Ishikawa (cell line): ENCODE measurements around the gene RTL9.

Experiments used
- CEBPB ChIP-seq: IDR thresholded peaks from 2 replicates; pipeline ENCODE4 v1.6.1; 2012
- CREB1 ChIP-seq: IDR thresholded peaks from 2 replicates; pipeline ENCODE4 v1.6.1; 2012; ENCODE audit warnings: low read depth
- EGR1 ChIP-seq: IDR thresholded peaks from 2 replicates; pipeline ENCODE4 v1.6.1; 2012
- EP300 ChIP-seq: IDR thresholded peaks from 2 replicates; pipeline ENCODE4 v1.6.1; 2012; ENCODE audit warnings: borderline replicate concordance
- FOXM1 ChIP-seq: IDR thresholded peaks from 2 replicates; pipeline ENCODE4 v1.6.1; 2012; ENCODE audit warnings: low read depth, borderline replicate concordance
- MAX ChIP-seq: IDR thresholded peaks from 2 replicates; pipeline ENCODE4 v1.6.1; 2012
- RAD21 ChIP-seq: IDR thresholded peaks from 2 replicates; pipeline ENCODE4 v1.6.1; 2012; ENCODE audit warnings: low read depth
- REST ChIP-seq: IDR thresholded peaks from 2 replicates; pipeline ENCODE4 v1.6.1; 2012; ENCODE audit warnings: low read depth, mild to moderate bottlenecking
- TAF1 ChIP-seq: IDR thresholded peaks from 2 replicates; pipeline ENCODE4 v1.6.1; 2012; ENCODE audit warnings: low read depth, mild to moderate bottlenecking
- TEAD4 ChIP-seq: IDR thresholded peaks from 2 replicates; pipeline ENCODE4 v1.6.1; 2012
- YY1 ChIP-seq: IDR thresholded peaks from 2 replicates; pipeline ENCODE4 v1.6.1; 2012; ENCODE audit warnings: low read depth
- ZBTB7A ChIP-seq: IDR thresholded peaks from 2 replicates; pipeline ENCODE4 v1.6.1; 2012; ENCODE audit warnings: low read depth
- TF ChIP-seq, protein P1 (sequence below): IDR thresholded peaks from 2 replicates; pipeline ENCODE4 v1.6.1; 2012

DNA sequence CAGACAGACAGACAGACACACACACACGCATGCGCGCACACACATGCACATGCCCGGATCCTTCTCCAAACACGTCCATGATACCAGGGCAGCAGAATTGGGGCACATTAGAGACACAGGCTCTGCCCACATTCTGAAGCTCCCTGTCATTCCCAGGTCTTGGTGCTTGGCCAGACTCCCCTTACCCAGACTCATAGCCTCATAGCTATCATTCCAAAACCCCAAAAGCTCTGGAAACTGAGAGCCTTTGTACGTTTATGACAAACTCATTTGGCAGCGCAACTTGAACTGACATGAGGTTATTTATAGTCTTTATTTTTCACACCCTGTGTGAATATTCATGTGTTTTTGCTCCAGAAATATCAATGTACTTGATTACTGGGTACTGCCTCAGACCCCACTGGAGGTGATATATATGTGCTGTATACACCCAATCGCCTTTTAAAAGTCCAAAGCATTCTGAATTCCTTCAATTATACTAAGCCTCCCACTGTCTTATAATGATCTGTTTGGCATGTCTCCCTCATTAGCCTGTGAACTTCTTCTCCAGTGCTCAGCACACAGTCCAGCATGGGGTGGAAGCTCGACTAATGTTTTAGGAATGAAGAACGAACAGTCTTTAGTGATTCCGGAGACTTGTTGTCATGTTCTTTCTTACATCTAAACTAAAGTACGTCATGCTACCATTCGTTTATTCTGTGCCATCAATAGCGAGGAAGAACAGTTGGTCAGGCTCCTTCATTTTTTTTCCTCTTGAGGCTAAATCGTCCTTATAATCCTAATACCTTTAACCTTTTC lies 45.0 kb downstream of the RTL9 start:
- TF ChIP-seq CEBPB (no peak), EP300 (no peak), YY1 (no peak), REST (no peak), FOXM1 (no peak), MAX (no peak), RAD21 (no peak), TAF1 (no peak), CREB1 (no peak), ZBTB7A (no peak), TEAD4 (no peak), EGR1 (no peak)
- TF ChIP-seq, protein P1, sequence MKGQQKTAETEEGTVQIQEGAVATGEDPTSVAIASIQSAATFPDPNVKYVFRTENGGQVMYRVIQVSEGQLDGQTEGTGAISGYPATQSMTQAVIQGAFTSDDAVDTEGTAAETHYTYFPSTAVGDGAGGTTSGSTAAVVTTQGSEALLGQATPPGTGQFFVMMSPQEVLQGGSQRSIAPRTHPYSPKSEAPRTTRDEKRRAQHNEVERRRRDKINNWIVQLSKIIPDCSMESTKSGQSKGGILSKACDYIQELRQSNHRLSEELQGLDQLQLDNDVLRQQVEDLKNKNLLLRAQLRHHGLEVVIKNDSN, result no peak
